Heart left ventricle (tissue), 16 donors: Measurements from ENCODE around the gene CFAP100. TPM values are rescaled to one million over a fixed set of nuclear protein-coding genes. Genes with fewer than 3 reads are reported as not detected.

Experiments
- ATAC-seq, 4 donors: fragments of 200-7000 bp; cut with Tn5 transposase; one replicate each; pipeline ENCODE4 v1.9.1; 2020 to 2022; ENCODE audit warnings: moderate library complexity in 4 of 4, mild to moderate bottlenecking in 3 of 4, moderate number of reproducible peaks in 1 of 4
- DNase-seq, 5 donors: peaks; one replicate each; pipeline ENCODE4 v3.0.0-alpha.2; 2020
- H3K27ac ChIP-seq, 12 donors: fragments of 200-600 bp; sonication (generic) in 4 of 12; one replicate each; pipeline versions ENCODE4 v1.5.0 to v1.8.0; 2016 to 2022; ENCODE audit warnings: mild to moderate bottlenecking in 2 of 12
- H3K27me3 ChIP-seq, 9 donors: fragments of 200-600 bp; sonication (generic) in 2 of 9; one replicate each; pipeline versions ENCODE4 v1.5.1 to v1.8.0; 2016 to 2022; ENCODE audit warnings: mild to moderate bottlenecking in 3 of 9
- H3K36me3 ChIP-seq, 9 donors: fragments of 200-600 bp; sonication (generic) in 2 of 9; one replicate each; pipeline versions ENCODE4 v1.5.0 to v1.8.0; 2018 to 2022; ENCODE audit warnings: mild to moderate bottlenecking in 2 of 9
- H3K4me1 ChIP-seq, 12 donors: fragments of 200-600 bp; sonication (generic) in 4 of 12; one replicate each; pipeline versions ENCODE4 v1.5.0 to v1.8.0; 2016 to 2022; ENCODE audit warnings: mild to moderate bottlenecking in 3 of 12
- H3K4me3 ChIP-seq, 12 donors: fragments of 200-600 bp; sonication (generic) in 4 of 12; one replicate each; pipeline versions ENCODE4 v1.5.0 to v1.8.0; 2017 to 2022; ENCODE audit warnings: mild to moderate bottlenecking in 9 of 12, moderate library complexity in 4 of 12
- H3K9me3 ChIP-seq, 12 donors: fragments of 200-600 bp; sonication (generic) in 4 of 12; one replicate each; pipeline versions ENCODE4 v1.5.0 to v1.8.0; 2016 to 2022; ENCODE audit warnings: mild to moderate bottlenecking in 1 of 12
- POLR2A ChIP-seq, 2 donors: fragments of 450-650 bp; IDR thresholded peaks; one replicate each; pipeline ENCODE4 v1.6.1; 2017; ENCODE audit warnings: antibody characterized with exemption in 2 of 2, mild to moderate bottlenecking in 2 of 2, moderate library complexity in 2 of 2
- WGBS, 4 donors: extraction: QIAGEN DNeasy Blood & Tissue Kit in 2 of 4; methylation state at CpG; one replicate each; pipeline versions ENCODE4 v1.1.5 to v1.1.7; 2013 to 2018; 5-methylcytosine and 5-hydroxymethylcytosine counted together
- intact Hi-C, 10 donors: fragments of 100-400 bp; cut with DNase I; formaldehyde crosslinking; loops; one replicate each; pipeline versions ENCODE4 v1.11.1 to v1.14.2; 2022
- polyA plus RNA-seq, 2 donors: library from polyadenylated mRNA; stranded (reverse); fragments of 200-250 nt; gene quantifications; one replicate each; pipeline ENCODE4 v1.2.3, GENCODE V29; 2013
- total RNA-seq, 9 donors: library from RNA; depleted of rRNA in 2 of 9; stranded (reverse); fragments of >200 nt in 2 of 9; fragmentation: NEBNext Ultra II Directional in 3 of 9; extraction: Animal tissue kit (Norgen Biotek cat#: 25700) in 3 of 9; gene quantifications; one replicate each; pipeline versions ENCODE4 v1.1.0 to v1.2.4, GENCODE V29; 2016 to 2023
- TF ChIP-seq, protein P1 (sequence below), 12 donors: fragments of 200-600 bp; sonication (generic) in 4 of 12; IDR thresholded peaks; one replicate each; pipeline versions ENCODE4 v1.5.0 to v1.8.0; 2018 to 2022; ENCODE audit warnings: antibody characterized with exemption in 12 of 12, mild to moderate bottlenecking in 5 of 12
- donor health status: ischemic (EF 13 %, LVEDD 7.1; RV severe dilation, severe dysfunction).
- donor health status: healthy with polysubstance abuse.
- donor health status: DM: no; HTN: yes; CAD: no.
- donor health status: DM: no; HTN: no; CAD: no.
- donor health status: ischemic (EF 25% LVEDD 6.9; RV normal size, moderate dysfunction).
- donor health status: ischemic (EF 25% LVEDD 5.7; RV mildly dilated, moderate dysfunction).
- donor health status: healthy.
- donor health status: DM: yes; HTN: yes; CAD: no.
- donor health status: ischemic (EF 35%, LVEDD 5.7; RV mildly dilated, moderate dysfunction).
- donor health status: nonischemic (EF 11% LVEDD 7.7; RV severe dilation, severe dysfunction).
- donor health status: DM: yes; HTN: yes; CAD: no.
- donor health status: PGD.
- donor health status: ischemic (EF 29% LVEDD 5.4; RV normal size, mild dysfunction).
- donor health status: nonischemic (EF 23%, LVEDD 6.1; RV moderate dilation, normal function).

The CFAP100 gene
- total and polyA plus RNA-seq, 11 donors, result not detected

GRCh38 chr3:126349611-126350501, 44.9 kb upstream of the CFAP100 start:
- no peak for TF ChIP-seq POLR2A (IDR thresholded peaks at IDR 0.05)
- TF ChIP-seq, protein P1, sequence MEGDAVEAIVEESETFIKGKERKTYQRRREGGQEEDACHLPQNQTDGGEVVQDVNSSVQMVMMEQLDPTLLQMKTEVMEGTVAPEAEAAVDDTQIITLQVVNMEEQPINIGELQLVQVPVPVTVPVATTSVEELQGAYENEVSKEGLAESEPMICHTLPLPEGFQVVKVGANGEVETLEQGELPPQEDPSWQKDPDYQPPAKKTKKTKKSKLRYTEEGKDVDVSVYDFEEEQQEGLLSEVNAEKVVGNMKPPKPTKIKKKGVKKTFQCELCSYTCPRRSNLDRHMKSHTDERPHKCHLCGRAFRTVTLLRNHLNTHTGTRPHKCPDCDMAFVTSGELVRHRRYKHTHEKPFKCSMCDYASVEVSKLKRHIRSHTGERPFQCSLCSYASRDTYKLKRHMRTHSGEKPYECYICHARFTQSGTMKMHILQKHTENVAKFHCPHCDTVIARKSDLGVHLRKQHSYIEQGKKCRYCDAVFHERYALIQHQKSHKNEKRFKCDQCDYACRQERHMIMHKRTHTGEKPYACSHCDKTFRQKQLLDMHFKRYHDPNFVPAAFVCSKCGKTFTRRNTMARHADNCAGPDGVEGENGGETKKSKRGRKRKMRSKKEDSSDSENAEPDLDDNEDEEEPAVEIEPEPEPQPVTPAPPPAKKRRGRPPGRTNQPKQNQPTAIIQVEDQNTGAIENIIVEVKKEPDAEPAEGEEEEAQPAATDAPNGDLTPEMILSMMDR (IDR thresholded peaks at IDR 0.05), result no peak
- peak overlapping the region in 1 of 12 donors; percentile 100 for H3K27ac ChIP-seq
- DNase-seq (peak in 3 of 5 donors; percentile 4 to 39 (median 14)), ATAC-seq (no peak)
- 58 to 71% (median 65%) methylated on average over 9 to 15 of the region's 15 CpGs for WGBS, 4 donors
- H3K9me3 ChIP-seq, result no peaks in the 10 kb centered on the region
- intact Hi-C loops, result loop anchor here in 1 of 10 donors (5.0 to 10.0 kb wide), 2 partner anchors 48 to 125 kb away; partner anchors contain the start of gene ZXDC
- H3K4me3 ChIP-seq, result no peak overlapping the region
- H3K27me3 ChIP-seq, result no peaks in the 10 kb centered on the region
- H3K36me3 ChIP-seq, result peaks cover 0 to 36% (median 5%) of the 10 kb centered on the region in 9 donors
- peaks cover 0 to 99% (median 42%) of the 10 kb centered on the region in 12 donors for H3K4me1 ChIP-seq

DNA sequence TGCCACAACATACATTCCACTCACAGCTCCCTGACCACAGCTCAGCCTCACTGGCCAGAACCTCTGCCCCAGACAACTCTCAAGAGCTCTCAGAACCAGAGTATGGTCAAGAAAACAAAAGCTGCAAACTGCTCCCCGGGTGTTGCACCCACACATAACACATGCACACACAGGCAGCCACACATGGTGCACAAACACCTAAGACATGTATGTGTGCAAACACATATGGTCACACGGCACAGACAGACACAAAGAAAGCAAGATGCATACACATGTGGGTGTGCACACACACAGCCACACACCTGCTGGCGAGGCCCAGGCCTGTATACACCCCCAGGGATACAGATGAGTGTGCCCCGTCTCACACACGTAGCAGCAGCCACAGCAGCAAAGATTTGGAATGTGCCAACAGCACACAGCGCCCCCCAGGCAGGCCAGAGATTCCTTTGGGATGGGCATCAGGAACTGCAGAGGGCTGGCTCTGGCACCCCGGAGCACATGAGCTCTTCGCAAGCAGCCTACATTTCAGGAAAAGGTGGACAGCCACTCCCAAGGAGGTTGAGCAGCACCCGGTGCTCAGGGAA, 44.1 kb upstream of the CFAP100 start:
- ATAC-seq, result no peak
- Histone ChIP-seq H3K9me3 (no peaks in the 10 kb centered on the region), H3K36me3 (peaks cover 0 to 33% (median 5%) of the 10 kb centered on the region in 9 donors), H3K27ac (peak overlapping the region in 1 of 12 donors; percentile 100), H3K4me1 (peaks cover 0 to 100% (median 49%) of the 10 kb centered on the region in 12 donors), H3K27me3 (peaks cover 0 to 1% (median 0%) of the 10 kb centered on the region in 9 donors), H3K4me3 (no peak overlapping the region)
- intact Hi-C loops, result loop anchor here in 1 of 10 donors (5.0 to 10.0 kb wide), 2 partner anchors 48 to 124 kb away; partner anchors contain the start of gene ZXDC
- DNase-seq, result peak in 2 of 5 donors; percentile 9 to 20
- 67 to 92% (median 71%) methylated on average over 5 to 9 of the region's 9 CpGs for WGBS, 4 donors
- no peak for TF ChIP-seq POLR2A (IDR thresholded peaks at IDR 0.05)
- TF ChIP-seq, protein P1 (IDR thresholded peaks at IDR 0.05), result no peak

DNA sequence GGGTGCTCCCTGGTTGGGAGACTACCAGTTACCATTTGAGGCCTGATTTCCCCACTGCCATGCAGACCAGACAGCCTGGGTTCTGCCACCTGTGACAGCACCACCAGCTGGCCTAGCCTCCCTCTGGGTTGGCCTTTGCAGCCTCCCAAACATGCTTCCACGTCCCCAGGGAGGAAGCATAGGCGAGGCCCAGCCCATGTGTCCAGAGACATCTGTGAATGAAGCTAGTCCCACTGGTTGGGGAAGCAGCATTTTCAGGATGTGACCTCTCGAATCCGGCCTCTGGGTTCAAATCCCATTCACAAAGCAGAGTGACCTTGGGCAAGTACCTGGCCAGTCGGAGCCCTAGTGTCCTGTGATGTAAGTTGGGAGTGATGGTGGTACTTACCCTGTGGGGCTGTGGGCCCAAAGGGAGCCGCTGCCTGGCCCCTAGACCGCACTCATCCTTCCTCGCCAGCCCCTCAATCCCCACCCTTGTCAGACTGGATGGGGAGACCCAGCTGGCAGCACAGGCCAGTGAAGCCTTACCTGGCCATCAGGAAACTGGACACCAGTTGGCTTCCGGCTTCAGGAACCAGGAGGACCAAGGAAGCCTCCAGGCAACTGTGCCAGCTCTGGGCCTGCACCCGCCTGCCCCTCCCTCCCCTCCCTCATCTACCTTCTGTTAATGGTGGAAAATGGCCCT, 43.5 kb upstream of the CFAP100 start:
- WGBS, 4 donors, result 60 to 78% (median 71%) methylated on average over 7 to 10 of the region's 10 CpGs
- no peak for TF ChIP-seq POLR2A (IDR thresholded peaks at IDR 0.05)
- TF ChIP-seq, protein P1 (IDR thresholded peaks at IDR 0.05), result no peak
- H3K27me3 ChIP-seq, result peaks cover 0 to 8% (median 0%) of the 10 kb centered on the region in 9 donors
- DNase-seq (peak in 2 of 5 donors; percentile 14 to 56), ATAC-seq (no peak)
- H3K36me3 ChIP-seq, result peaks cover 0 to 29% (median 5%) of the 10 kb centered on the region in 9 donors
- peaks cover 0 to 95% (median 49%) of the 10 kb centered on the region in 12 donors for H3K4me1 ChIP-seq
- no peaks in the 10 kb centered on the region for H3K9me3 ChIP-seq
- no peak overlapping the region for H3K4me3 ChIP-seq
- intact Hi-C loops, result loop anchor here in 1 of 10 donors (5.0 to 10.0 kb wide), 2 partner anchors 49 to 124 kb away; partner anchors contain the start of gene ZXDC
- peak overlapping the region in 1 of 12 donors; percentile 100 for H3K27ac ChIP-seq
